GM20431 (cell line): ENCODE results near the gene L1CAM.

Experiments used
- in situ Hi-C: fragments of 300-500 bp; cut with MseI, MboI; formaldehyde crosslinking; loops from one replicate; pipeline ENCODE4 v1.15.0; 2020; ENCODE audit warnings: low sequenced_read_pairs; ENCODE audit not compliant: unreplicated experiment

L1CAM gene

DNA sequence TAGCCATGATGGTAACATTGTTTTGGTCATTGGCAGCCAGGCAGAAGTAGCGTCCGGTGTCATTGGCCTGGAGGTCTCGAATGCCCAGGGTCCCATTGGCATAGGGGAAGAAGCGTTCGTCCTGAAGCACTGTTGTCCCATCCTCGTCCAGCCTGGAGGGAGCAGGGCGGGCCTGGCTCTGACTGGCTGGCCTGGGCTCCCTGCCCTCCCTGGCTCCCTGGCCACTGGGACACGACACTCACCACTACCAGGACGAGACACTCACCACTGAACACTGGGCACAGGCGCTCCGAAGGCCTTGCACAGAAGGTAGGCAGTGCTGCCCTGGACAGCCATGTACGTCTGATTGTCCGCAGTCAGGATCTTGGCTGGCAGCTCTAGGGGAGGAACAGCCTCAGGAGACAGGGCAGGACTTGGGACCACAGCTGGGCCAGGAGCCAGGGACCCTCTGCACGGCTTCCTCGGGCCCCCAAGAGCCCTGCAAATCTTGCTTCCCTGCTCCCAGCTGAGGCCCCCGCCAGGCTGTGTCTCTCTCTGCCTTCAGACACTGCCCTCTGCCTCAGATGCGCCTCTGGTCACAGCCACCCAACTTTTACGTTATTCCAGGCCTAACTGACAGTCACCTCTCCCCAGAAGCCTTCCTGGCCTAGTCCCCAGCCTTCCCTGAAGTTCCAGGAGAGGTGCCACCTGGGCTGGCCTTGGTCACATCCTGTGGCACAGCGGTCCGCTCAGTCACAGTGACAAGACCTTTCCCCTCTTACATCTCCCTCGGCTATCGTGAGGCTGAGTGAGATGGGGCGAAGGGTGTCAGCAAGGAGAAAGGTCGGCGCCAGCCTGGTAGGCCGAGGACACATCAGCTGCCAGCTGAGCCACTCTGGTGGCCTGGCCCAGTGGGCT lies 17.1 kb downstream of the L1CAM start:
- in situ Hi-C loops = no loop called here

DNA sequence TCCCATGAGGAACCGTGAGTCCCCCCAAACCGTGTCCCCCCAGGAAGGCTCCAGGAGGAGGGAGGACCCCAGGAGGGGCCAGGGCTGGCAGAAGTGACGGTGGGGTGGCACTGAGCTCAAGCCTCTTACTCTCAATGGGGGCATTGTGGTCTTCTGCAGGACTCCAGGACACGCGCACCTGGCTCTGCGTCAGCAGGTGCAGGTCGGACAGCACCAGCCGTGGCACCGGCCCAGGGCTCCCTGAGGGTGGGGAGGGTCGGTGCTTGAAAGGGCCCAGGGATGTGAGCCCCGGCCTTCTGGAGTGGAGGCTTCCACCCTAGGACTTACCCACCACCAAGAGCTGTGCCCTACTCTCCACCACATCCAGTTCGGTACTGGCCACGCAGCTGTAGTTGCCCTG lies 18.3 kb downstream of the L1CAM start:
- in situ Hi-C loops = no loop called here

GRCh38 chrX:153867139-153867538 lies 18.8 kb downstream of the L1CAM start:
- in situ Hi-C loops = no loop called here

- in situ Hi-C loops = no loop called here
Measured at GRCh38 chrX:153866302-153867019, 19.5 kb downstream of the L1CAM start.

- in situ Hi-C loops = no loop called here
Measured at GRCh38 chrX:153865685-153866084, 20.3 kb downstream of the L1CAM start.

DNA sequence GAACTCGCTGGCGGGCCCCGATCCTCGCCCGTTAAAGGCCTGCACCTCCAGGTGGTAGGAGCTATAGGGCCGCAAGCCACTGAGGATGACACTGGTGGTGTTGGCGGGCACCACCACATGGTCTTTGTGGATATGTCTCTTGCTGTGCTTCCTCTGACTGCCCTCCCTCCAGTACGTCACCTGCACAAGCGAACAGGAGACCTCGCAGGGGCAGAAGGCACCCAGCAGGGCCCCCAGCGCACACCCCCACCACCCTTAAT lies 20.7 kb downstream of the L1CAM start:
- in situ Hi-C loops = no loop called here

DNA sequence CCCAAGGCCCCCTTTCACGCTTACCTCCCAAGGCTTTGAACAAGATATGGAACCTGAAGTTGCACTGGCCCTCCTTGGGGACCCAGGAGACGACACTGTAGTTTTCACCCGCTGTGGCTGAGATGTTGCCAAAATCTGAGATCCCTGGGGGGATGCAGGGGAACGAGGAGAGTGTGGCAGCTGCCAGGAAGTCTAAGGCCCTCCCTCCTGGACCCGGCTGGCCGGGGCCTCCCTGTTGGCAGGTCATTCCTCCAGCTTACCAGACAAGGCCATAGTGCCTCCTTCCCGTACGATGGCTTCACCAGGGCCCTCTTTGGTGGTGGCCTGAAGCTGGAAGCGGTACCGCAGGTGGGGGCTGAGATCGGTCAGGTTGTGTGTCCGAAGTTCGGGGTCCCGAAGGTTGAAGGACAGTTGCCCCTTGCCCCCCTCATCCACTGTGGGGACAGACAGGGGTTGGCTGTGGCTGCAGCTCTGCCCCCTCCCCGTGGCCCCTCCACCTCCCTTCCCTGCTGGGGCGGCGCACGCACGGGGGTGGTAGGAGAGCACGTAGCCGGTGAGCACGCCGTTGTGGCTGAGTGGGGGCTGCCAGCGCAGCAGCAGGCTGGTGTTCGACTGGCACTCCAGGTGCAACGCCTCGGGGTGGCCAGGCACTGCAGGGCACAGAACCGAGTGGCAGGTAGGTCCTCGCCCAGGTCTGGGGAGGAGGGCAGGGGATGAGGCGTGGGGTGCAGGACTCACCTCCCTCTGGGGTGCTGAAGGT lies 21.2 kb downstream of the L1CAM start:
- in situ Hi-C loops = no loop called here

GRCh38 chrX:153864101-153864500 lies 21.9 kb downstream of the L1CAM start:
- in situ Hi-C loops = no loop called here

DNA sequence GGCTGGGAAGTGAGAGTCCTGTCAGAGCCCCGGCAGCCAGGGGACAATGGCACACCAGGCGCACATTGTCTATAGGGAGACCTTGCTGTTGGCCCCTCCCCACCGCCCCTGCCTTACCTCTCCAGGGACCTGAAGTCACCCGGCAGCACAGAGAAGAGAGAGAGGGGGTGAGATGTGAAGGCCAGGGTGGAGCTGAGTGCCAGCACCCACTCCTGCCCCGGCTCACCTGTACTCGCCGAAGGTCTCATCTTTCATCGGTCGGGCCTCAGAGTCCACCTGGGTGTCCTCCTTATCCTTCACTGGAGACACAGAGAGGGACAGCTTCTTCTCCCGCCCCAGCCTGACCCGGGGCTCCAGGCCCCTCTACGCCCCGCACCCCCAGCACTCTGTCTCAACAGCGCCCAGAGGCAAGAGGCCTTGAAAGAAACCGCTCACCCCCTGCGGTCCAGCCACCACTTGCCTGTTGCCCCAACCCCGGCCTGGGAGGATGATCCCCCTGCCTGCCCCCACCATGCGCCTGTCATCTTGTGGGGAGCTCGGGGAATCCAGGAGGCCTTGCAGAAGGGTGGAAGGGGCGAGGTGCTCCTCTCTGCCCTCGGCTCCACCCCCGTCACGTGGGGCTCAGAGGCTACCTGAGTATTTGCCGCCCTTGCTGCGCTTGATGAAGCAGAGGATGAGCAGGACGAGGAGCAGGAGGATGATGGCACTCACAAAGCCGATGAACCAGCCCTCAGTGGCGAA lies 22.6 kb downstream of the L1CAM start:
- in situ Hi-C loops = no loop called here

DNA sequence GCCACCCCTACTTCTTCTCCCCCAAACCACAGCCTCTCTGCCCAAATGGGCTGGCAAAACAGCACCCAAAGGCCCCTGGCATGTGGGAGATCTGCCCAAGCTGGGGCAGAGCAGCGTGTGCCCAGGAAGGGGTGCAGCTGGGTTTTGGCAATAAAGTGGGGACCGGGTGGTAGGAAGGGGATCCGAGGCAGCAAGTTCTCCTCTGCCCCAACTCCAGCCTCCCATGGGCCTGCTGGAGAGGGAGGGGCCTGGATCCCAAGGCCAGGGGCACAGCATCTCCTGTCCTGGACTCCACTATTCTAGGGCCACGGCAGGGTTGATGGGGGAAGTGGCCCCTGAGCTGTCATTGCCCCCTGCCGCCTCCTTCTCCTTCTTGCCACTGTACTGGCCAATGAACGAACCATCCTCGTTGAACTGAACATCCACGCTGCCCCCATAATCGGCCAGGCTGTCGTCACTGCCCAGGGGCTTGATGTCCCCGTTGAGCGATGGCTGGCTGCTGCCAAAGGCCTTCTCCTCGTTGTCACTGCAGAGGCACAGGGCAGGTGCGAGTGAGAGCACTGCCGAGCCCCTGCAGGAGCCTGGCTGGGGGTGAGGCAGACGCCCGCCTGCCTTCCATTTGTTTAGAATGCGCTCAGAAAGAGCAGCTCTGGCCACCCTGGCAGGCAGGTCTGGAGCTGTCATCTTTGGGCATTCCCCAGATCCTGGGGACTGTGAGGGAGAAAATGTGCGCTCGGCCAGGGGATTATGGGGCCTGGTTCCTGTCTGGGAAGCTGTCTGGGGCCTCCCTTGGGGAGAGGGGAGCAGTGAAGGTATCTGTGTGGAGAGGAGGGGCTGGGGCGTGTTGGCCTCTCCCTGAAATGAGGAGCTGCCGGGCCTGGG lies 23.4 kb downstream of the L1CAM start:
- in situ Hi-C loops = no loop called here

DNA sequence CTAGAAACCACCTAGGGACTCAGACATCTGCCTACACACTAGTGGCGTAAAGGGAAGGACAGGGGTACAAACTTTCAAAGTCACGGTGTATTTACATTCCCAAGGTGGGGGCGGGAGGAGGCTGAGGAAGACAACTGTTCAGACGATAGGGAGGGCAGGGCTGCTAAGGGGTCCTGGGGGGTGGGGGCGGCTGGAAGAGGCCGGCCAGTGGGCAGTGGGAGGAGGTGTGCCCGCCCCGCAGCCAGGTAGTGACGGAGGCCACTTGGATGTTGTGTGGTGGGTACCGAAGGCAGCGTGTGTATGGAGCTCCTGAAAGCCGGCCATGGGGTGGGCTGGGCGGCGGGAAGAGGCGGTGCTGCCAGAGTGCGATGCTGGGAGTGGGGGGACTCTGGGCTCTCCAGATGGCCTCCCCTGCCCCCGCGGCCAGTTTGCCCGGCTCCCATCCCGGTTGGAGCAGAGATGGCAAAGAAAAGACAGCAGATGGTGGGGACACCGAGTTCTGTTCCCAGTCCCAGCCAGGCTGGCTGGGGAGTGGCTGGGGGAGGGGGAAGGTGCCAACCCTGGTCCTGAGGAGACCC lies 24.2 kb downstream of the L1CAM start:
- in situ Hi-C loops = no loop called here

GRCh38 chrX:153861151-153861550 lies 24.8 kb downstream of the L1CAM start:
- in situ Hi-C loops = no loop called here

DNA sequence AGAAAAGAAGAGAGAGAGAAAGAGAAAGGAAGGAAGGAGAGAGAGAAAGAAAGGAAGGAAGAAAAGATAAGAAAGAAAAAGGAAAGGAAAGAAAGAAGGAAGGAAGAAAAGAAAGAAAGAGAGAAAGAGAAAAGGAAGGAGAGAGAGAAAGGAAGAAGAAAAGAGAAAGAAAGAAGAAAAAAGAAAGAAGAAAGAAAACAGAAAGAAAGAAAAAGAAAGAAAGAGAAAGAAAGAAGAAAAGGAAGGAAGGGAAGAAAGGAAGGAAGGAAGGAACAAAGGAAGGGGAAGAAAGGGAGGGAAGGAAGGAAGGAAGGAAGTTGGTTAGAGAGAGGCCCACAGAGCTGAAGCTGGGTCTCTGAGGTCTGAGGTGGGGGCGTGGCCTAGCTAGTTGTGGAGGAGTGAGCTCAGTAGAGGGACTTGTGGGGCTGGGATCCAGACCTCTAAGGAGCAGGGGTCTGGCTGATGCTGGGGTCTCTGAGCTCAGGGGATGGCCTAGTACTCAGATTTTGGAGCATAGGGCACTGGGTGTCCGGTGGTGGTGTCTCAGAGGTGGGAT lies 28.5 kb downstream of the L1CAM start:
- in situ Hi-C loops = no loop called here

- in situ Hi-C loops = no loop called here
Measured at GRCh38 chrX:153854702-153855101, 31.3 kb downstream of the L1CAM start.

DNA sequence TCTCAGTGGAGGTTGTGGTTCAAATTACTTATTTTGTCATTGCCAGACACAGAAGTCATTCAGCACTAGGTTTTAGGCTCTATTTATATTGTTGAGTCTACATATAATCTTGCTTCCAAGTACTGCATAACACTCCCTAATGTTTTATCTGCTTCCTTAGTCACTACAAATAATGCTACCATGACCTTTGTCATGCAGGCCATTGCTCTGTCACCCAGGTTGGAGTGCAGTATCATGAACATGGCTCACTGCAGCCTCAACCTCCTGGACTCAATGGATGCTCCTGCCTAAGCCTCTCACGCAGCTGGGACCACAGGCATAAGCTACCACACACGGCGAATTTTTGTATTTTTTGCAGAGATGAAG lies 32.1 kb downstream of the L1CAM start:
- in situ Hi-C loops = no loop called here

DNA sequence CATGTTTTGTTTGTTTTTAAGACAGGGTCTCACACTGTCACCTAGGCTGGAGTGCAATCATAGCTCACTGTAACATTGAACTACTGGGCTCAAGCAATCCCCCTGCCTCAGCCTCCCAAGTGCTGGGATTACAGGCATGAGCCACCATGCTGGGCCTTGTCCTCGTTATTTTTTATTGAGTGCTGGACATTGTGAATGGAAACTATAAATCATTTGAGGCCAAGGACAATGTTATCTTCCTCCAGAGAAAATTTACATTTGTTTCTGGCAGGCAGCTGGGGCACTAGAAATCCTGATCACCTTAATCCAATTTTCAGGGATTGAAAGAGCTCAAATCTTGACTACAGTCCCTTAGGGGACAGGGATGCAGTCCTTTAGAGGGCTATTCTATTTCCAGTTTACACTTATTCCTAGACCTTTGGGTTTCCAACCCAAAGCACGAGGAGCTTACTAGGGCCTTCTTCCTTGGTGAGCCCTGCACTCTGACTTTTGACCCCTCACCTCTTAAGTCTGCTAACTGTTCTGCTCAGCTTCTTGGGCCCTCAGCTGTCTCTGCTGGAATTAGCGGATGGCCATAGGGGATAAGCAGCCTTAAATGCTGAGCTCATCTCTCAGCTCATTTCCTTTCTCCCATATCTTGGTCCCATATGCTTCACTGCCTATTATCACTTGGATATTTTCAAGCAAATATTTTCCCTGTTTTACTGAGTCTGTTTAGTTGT lies 32.6 kb downstream of the L1CAM start:
- in situ Hi-C loops = no loop called here

- in situ Hi-C loops = no loop called here
Measured at GRCh38 chrX:153851981-153852380, 34.0 kb downstream of the L1CAM start.

- in situ Hi-C loops = no loop called here
Measured at GRCh38 chrX:153848325-153848724, 37.6 kb downstream of the L1CAM start.
